HEK293 (cell line): ENCODE data around the gene MTFP1.

Source experiments
- MYNN ChIP-seq: fragments of 450-650 bp; formaldehyde crosslinking; IDR thresholded peaks from 2 replicates; pipeline ENCODE4 v1.5.1; 2016; ENCODE audit warnings: missing biosample characterization, missing genetic modification characterization, borderline replicate concordance
- ZBTB20 ChIP-seq: fragments of 450-650 bp; formaldehyde crosslinking; IDR thresholded peaks from 2 replicates; pipeline ENCODE4 v1.5.1; 2016; ENCODE audit warnings: missing biosample characterization, missing genetic modification characterization
- ZBTB49 ChIP-seq: fragments of 450-650 bp; formaldehyde crosslinking; IDR thresholded peaks from 2 replicates; pipeline ENCODE4 v1.5.1; 2016; ENCODE audit warnings: missing biosample characterization, missing genetic modification characterization, low read depth
- ZNF510 ChIP-seq: fragments of 450-650 bp; formaldehyde crosslinking; IDR thresholded peaks from 2 replicates; pipeline ENCODE4 v1.5.1; 2018; ENCODE audit warnings: mild to moderate bottlenecking, missing genetic modification characterization, missing biosample characterization; ENCODE audit not compliant: insufficient replicate concordance

DNA sequence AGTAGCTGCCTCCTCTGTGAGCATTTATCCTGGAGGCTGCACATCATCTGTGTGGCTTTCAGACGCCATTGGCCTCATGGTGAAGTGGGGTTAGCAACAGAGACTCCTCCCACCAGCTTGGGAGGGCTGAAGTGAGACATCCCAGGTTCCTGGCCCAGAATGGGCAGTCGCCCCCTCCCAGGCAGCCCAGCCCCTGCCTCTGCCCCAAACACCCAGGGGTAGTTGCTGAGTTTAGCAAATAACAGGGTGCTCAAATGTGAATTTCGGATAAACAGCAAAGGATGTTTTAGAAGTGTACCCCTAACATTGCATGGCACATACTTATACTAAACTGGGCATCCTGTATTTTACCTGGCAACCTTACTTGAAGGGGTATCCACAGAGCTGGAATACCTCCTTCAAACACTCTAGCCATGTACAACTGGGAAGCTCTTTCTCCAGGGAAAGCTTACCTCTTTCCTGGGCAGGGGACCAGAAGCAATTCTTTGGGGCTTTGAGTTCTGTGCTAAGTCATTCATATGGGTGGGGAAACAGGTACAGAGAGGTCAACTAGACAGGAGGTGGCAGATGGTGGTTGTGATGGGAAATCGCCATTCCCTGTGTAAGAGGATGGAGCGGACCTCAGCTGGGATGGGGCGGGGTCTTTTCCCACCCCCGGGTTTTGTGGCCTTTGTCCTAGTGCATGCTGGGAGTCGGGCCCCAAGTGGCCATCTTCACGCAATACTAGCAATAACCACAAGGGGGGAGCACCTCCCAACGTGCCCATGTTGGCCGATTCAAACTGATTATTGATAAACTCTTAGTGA lies 19.3 kb downstream of the MTFP1 start:
- TF ChIP-seq ZBTB20 (tag by site-specific recombination) (no peak), ZBTB49 (no peak), MYNN (tag by site-specific recombination) (no peak), ZNF510 (tag by site-specific recombination) (no peak)
